GM12891 (cell line): ENCODE data around the gene NEDD9.

Experiments
- PAX5 ChIP-seq: IDR thresholded peaks from 2 replicates; pipeline ENCODE4 v1.6.1; 2011; ENCODE audit warnings: low read length, moderate library complexity, mild to moderate bottlenecking; ENCODE audit not compliant: insufficient read depth, severe bottlenecking
- POLR2A ChIP-seq: IDR thresholded peaks from 2 replicates; pipeline ENCODE4 v1.6.1; 2011; ENCODE audit warnings: low read depth, low read length, control low read depth

DNA sequence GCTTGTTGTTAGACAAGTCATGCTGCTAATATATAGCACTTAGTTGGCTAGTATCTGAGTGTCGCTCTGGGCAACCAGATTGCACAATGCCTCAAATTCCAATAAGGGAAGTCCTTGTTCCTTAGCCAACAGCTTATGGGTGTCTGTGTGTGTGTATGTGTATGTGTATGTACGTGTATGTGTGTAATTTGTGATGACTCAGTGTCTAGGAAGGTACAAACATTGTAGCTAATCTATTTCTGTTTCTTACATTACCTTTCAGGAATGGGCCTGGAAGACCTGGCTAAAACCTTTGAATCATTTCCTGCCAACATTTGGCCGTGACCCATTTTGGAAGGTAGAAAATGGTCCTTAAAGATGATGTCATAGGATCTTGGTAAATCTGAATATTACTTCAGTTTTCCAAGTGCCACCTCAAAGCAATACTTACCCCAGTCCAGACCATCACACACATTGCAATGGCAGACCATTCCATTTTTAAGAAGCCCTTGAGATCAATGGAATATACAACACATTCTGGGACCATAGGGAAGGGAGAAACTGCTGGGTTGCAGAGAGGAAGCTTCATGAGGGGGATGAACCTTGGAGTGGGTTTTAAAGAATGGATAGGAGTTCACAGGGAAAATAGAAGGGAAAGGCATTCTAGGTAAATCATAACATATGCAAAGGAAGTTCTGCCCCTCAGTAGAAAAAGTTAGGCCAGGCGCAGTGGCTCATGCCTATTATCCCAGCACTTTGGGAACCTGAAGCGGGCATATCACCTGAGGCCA, 25.1 kb downstream of the NEDD9 start:
- TF ChIP-seq PAX5 = no peak
- no peak for TF ChIP-seq POLR2A
